ENCODE results near the gene LCLAT1.

GRCh38 chr2:30691091-30691947 is 244.3 kb downstream of the LCLAT1 start:
- TF ChIP-seq CTCF (IDR thresholded peaks at IDR 0.05) (no peak), POLR2A (IDR thresholded peaks at IDR 0.05) (no peak)

Measured in suprapubic skin (tissue), 3 donors.